Left colon (tissue), 2 donors: ENCODE data around the gene AAMDC. TPM values are rescaled to one million over a fixed set of nuclear protein-coding genes. Genes with fewer than 3 reads are reported as not detected.
A peak's percentile ranks its signal among the peaks of the same experiment; 100 is the strongest.

Experiments
- ATAC-seq: fragments of 200-7000 bp; cut with Tn5 transposase; one replicate; pipeline ENCODE4 v1.9.1; 2020; ENCODE audit warnings: mild to moderate bottlenecking, moderate library complexity
- DNase-seq, 2 donors: peaks; one replicate each; pipeline ENCODE4 v3.0.0-alpha.2; 2020
- intact Hi-C, 2 donors: fragments of 100-400 bp; cut with DNase I in 1 of 2; cut with micrococcal nuclease in 1 of 2; formaldehyde crosslinking; loops; one replicate each; pipeline versions ENCODE4 v1.11.2 to v1.14.0; 2022; cut with DNase I, micrococcal nuclease
- long read RNA-seq: library from polyadenylated mRNA; unstranded; transcript quantifications from one replicate; pipeline ENCODE4 v2.0.0, GENCODE V29; 2021
- total RNA-seq, 2 donors: library from RNA; stranded (reverse); fragmentation: NEBNext Ultra II Directional; extraction: Animal tissue kit (Norgen Biotek cat#: 25700); gene quantifications; one replicate each; pipeline ENCODE4 v1.2.1, GENCODE V29; 2021
- donor health status: DM: no; HTN: no; CAD: no.
- donor health status: DM: yes; HTN: yes; CAD: no.

Gene AAMDC
- total RNA-seq: 10 to 100 TPM; 20.6 to 36.1 TPM
- long read RNA-seq, transcript AAMDC-206 (5 exons, 579 nt): major isoform, 6 of 12 reads
- long read RNA-seq, partial matches to known transcripts: 0 of 12 reads
- long read RNA-seq, other reads (novel, unspliced or antisense): 3 of 12 reads

GRCh38 chr11:77820565-77821348 is at the start of gene AAMDC, which contains the start of gene RSF1:
AAMDC (plus strand) TSS chr11:77821144; CDS start chr11:77842497, 21,353 bp downstream.
RSF1 (minus strand) TSS chr11:77820722; CDS start chr11:77820714, 8 bp downstream.
- ATAC-seq: peak; percentile 87
- peak; percentile 99 to 100 for DNase-seq
- intact Hi-C loops: no loop called here

- intact Hi-C loops: no loop called here
- no peak for DNase-seq
- ATAC-seq: no peak
Observed at GRCh38 chr11:77775936-77776335, 45.0 kb upstream of the AAMDC start.

GRCh38 chr11:77776455-77776854 is 44.5 kb upstream of the AAMDC start:
- intact Hi-C loops: no loop called here
- no peak for DNase-seq
- peak; percentile 36 for ATAC-seq

GRCh38 chr11:77778118-77778517 is 42.8 kb upstream of the AAMDC start:
- no peak for DNase-seq
- ATAC-seq: no peak
- intact Hi-C loops: no loop called here

- DNase-seq: no peak
- ATAC-seq: no peak
- intact Hi-C loops: no loop called here
Observed at GRCh38 chr11:77778549-77778948, 42.4 kb upstream of the AAMDC start.

GRCh38 chr11:77779935-77780334 is 41.0 kb upstream of the AAMDC start:
- ATAC-seq (peak; percentile 53), DNase-seq (no peak)
- intact Hi-C loops: no loop called here

- DNase-seq: no peak
- ATAC-seq: no peak
Observed at GRCh38 chr11:77783025-77783424, 37.9 kb upstream of the AAMDC start.

GRCh38 chr11:77784572-77784971 is 36.4 kb upstream of the AAMDC start:
- ATAC-seq (no peak), DNase-seq (no peak)
- intact Hi-C loops: no loop called here

More at GRCh38 chr11:77783025-77783424, 37.9 kb upstream of the AAMDC start:
- intact Hi-C loops: no loop called here

GRCh38 chr11:77789061-77789730 is 31.7 kb upstream of the AAMDC start:
- ATAC-seq: no peak
- DNase-seq: no peak
- intact Hi-C loops: no loop called here

GRCh38 chr11:77789731-77790476 is 31.0 kb upstream of the AAMDC start:
- intact Hi-C loops: no loop called here
- DNase-seq: no peak
- ATAC-seq: no peak

- no peak for DNase-seq
- no peak for ATAC-seq
- intact Hi-C loops: no loop called here
Observed at GRCh38 chr11:77791301-77791700, 29.6 kb upstream of the AAMDC start.

GRCh38 chr11:77793972-77794371 is 27.0 kb upstream of the AAMDC start:
- intact Hi-C loops: no loop called here

GRCh38 chr11:77799338-77799737 is 21.6 kb upstream of the AAMDC start:
- DNase-seq: no peak
- ATAC-seq: no peak
- intact Hi-C loops: no loop called here

More at GRCh38 chr11:77793972-77794371, 27.0 kb upstream of the AAMDC start:
- ATAC-seq: no peak
- no peak for DNase-seq

- intact Hi-C loops: no loop called here
- DNase-seq (no peak), ATAC-seq (peak; percentile 40)
Observed at GRCh38 chr11:77800449-77800848, 20.5 kb upstream of the AAMDC start.

- intact Hi-C loops: no loop called here
- ATAC-seq (peak; percentile 34), DNase-seq (no peak)
Observed at GRCh38 chr11:77801477-77801876, 19.5 kb upstream of the AAMDC start.

- ATAC-seq (no peak), DNase-seq (no peak)
- intact Hi-C loops: no loop called here
Observed at GRCh38 chr11:77806415-77806814, 14.5 kb upstream of the AAMDC start.

- intact Hi-C loops: no loop called here
- no peak for DNase-seq
- ATAC-seq: no peak
Observed at GRCh38 chr11:77806993-77807392, 14.0 kb upstream of the AAMDC start.

GRCh38 chr11:77813256-77813655 is 7.7 kb upstream of the AAMDC start:
- no peak for ATAC-seq
- no peak for DNase-seq
- intact Hi-C loops: no loop called here

GRCh38 chr11:77814848-77815247 is 6.1 kb upstream of the AAMDC start:
- no peak for ATAC-seq
- DNase-seq: no peak
- intact Hi-C loops: no loop called here
